GM19239 (cell line): ENCODE results near the gene CTF1.
A peak's percentile ranks its signal among the peaks of the same experiment; 100 is the strongest.

Experiments used
- DNase-seq: peaks from one replicate; pipeline ENCODE4 v3.0.0; 2011; ENCODE audit warnings: low spot score; ENCODE audit not compliant: insufficient read length
- FAIRE-seq: peaks from 2 replicates; lab custom pipeline; 2011; peaks lifted over from hg19 to GRCh38; lab: Jason Lieb, UNC

Gene CTF1

DNA sequence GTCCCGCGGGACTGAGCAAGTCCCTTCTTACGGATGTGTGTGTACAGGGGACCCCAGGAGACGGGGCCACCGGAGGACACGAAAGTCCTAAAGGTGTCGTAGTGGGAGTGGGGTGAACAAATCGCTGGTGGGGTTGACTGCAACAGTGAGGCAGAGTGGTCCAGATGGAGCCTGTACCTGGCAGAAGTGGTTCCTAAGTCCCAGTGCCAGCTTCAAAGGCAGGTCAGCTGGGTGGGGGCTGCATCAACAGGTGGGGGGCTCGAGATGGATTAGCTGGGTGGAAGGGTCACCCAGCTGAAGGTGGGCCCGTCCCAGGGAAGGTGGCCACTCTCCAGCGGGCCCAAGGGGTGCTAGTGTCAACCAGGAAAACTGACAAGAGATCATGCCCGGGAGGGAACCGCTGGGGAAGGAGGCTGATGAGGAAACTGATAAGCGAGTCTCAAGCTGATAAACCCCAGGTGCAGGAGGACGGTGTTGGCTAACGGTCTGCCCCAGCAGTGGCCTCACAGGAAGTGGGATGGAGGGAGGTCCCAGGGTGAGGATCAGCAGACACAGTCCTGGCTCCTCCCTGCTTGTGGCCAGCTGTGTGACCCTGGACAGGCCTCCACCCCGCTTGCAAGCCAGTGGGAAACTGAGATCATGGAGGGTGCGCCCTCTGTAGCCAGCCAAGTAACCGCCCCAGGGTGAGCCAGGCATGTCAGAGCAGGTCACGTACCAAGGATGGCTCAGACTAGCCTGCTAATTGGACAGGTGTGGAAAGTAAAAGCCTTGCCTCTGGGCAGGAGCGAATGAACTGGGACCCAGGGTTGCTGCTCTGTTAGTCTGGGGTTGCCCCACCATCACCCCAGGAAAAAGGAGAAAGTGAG, 53.5 kb downstream of the CTF1 start:
- DNase-seq (no peak), FAIRE-seq (peak; percentile 70)

- peak; percentile 14 for FAIRE-seq
These were observed 54.2 kb downstream of the CTF1 start for GRCh38 chr16:30950516-30951065.

DNA sequence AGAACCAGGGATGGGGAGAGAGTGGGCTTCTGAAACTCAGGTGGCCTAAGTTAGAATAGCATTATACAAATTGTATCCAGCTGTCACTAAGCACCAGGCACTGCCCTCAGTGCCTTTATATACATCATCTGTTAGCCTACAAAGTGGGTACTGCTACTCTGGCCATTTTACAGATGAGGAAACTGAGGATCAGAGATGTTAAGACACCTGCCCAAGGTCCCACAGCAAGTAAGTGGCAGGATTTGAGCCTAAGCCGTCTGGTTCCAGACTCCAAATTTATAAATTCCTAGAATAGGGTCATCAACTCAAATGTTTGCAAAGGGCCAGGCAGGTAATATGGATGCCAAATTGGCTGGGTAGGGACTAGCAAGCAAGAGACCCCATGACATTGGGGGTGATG, 54.8 kb downstream of the CTF1 start:
- DNase-seq (no peak), FAIRE-seq (no peak)

More at GRCh38 chr16:30950516-30951065, 54.2 kb downstream of the CTF1 start:
- DNase-seq, result no peak

DNA sequence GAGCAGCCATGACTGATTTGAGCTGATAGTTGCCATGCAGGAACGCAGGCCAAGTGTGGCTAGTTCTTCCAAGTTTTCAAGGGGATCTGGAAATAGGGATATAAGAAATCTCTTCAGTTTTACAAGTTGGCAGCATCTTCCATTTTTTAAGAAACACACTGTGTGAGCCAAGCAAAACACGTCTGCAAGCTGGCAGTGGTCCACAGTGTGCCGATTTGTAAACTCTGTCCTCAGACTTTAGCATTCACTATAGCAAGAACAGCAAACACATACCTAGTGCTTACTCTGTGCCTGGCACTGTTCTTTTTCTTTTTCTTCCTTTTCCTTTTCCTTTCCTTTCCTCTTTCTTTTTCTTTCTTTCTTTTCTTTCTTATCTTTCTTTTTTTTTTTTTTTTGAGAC, 55.3 kb downstream of the CTF1 start:
- DNase-seq (no peak), FAIRE-seq (no peak)

DNA sequence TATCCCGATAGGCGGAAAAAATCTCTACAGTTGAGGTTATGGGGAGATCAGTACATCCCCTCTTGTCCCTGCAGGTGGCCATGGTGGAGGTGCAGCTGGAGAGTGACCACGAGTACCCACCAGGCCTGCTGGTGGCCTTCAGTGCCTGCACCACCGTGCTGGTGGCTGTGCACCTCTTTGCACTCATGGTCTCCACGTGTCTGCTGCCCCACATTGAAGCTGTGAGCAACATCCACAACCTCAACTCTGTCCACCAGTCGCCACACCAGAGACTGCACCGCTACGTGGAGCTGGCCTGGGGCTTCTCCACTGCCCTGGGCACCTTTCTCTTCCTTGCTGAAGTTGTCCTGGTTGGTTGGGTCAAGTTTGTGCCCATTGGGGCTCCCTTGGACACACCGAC, 56.7 kb downstream of the CTF1 start:
- FAIRE-seq (no peak), DNase-seq (no peak)
